GM19452 (cell line): ENCODE data around the gene CRYBB1.
"Not testable (repeated sequence)": the region's sequence is repeated elsewhere in the genome, so short reads cannot be mapped to it uniquely, and the experiment has no call there.

ENCODE experiments used
- ATAC-seq: cut with Tn5 transposase; IDR thresholded peaks from one replicate; pipeline ENCODE4 v1.9.1; 2021; ENCODE audit not compliant: unreplicated experiment

The CRYBB1 gene

GRCh38 chr22:26642465-26643417 lies 24.9 kb upstream of the CRYBB1 start:
- ATAC-seq, result no peak

DNA sequence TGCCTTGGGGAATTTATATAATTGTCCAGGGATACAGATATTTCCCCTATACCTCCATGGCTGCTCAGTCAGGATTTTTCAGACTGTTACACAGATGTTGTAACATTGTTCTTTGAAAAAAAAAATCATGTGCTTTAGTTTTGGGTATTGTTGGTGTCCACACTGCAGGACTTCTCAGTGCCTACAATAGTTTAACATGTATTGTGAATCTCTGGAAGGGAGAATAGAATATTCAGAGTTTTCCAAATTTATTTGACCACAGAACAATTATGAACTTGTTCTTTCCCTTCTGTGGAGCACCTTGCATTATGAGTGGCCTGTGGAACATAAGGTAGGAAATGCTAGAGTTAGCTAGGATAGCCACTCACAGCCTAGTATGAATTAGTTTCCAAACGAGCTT lies 18.5 kb upstream of the CRYBB1 start:
- no peak for ATAC-seq

DNA sequence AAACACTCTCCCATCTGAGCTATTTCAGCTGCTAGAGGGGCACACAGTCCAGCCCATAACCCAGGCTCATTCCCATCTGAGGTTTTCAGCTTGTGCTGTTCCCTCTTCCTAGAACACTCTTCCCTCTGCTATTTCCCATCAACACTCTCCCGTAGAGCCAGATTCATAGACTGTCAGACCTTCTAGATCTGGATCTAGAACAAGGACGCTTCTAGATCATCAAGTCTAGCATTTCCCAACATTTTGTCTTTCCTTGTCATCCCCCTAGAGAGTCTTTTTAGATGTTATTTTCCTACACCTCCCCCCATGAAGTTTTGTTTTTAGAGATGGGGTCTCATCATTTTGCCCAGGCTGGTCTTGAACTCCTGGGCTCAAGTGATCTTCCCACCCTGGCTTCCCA lies 17.3 kb upstream of the CRYBB1 start:
- no peak for ATAC-seq

GRCh38 chr22:26634189-26634588 lies 16.4 kb upstream of the CRYBB1 start:
- ATAC-seq, result no peak

DNA sequence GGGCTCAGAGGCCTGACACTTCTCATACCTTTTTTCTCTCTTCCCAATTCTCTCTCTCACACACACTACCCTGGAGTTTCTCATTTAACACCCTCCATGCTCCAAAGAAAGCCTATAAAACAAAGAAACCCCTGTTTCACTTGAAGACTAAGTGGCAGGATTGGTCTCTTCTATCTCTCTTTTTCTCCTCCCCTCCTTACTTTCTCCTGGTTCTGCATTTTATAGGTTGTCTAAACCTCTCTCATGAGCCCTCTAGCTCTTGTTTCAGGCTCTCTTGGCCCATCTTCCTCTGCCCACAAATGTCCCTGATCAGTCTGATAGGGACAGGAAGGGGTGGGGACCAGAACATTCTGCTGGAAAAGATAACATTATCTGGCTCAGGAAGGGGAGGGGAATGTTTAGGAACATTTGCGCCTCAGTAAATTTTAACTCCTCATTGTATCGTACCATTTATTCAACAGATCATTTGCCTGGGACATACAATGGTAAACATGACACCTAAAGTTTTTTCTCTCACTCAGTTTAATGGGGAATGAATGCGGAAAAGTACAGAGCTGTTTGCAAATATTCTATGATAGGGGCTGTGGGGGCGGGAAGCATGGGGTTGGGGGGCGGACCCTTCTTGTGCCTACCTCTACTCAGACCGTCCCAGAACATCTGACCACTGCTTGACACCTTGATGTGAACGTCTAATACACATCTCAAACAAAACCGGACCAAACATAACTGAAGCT lies 14.8 kb upstream of the CRYBB1 start:
- ATAC-seq, result no peak

DNA sequence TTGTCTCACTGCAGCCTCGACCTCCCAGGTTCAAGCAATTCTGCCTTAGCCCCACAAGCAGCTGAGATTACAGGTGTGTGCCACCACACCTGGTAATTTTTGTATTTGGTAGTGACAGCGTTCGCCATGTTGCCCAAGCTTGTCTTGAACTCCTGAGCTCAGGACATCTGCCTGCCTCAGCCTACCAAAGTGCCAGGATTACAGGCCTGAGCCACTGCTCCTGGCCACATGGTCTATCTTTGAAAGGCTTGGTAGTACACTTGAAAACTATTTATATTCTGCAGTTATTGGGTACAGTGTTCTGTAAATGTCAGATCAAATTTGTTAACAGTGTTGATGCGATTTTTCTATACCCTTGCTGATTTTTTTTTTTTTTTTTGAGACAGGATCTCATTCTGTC lies 13.5 kb upstream of the CRYBB1 start:
- no peak for ATAC-seq

GRCh38 chr22:26629988-26630761 lies 12.3 kb upstream of the CRYBB1 start:
- no peak for ATAC-seq

GRCh38 chr22:26624803-26625202 lies 7.0 kb upstream of the CRYBB1 start:
- ATAC-seq, result no peak

GRCh38 chr22:26623984-26624383 lies 6.2 kb upstream of the CRYBB1 start:
- ATAC-seq, result no peak

- ATAC-seq, result no peak
These were observed 3.8 kb upstream of the CRYBB1 start, which contains the start of gene CRYBA4 for GRCh38 chr22:26621663-26622062. CRYBA4 (plus strand) TSS chr22:26621963; CDS start chr22:26622597, 634 bp downstream.

- ATAC-seq, result no peak
These were observed 2.4 kb upstream of the CRYBB1 start for GRCh38 chr22:26620197-26620596.

DNA sequence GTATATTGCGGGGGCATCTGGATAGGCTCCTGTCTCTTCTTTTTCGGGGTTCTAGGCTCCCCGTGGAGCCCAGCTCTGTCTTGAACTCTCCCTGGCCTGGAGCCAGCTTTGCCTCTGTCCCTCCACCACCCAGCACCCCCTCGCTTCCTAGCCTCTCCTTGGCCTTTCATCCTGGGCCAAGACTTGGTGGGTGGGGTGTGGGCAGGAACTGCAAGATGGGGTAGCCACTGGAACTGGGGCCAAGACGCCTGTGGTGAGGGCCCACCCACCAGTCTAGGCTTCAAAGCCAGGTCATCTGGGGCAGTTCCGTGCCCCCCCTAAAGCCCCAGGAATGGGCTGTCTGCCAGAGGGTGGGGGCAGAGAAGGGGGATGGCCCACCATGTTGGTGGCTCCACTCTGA lies 1.7 kb upstream of the CRYBB1 start:
- no peak for ATAC-seq

GRCh38 chr22:26618455-26618854 lies 628 bp upstream of the CRYBB1 start:
- no peak for ATAC-seq

DNA sequence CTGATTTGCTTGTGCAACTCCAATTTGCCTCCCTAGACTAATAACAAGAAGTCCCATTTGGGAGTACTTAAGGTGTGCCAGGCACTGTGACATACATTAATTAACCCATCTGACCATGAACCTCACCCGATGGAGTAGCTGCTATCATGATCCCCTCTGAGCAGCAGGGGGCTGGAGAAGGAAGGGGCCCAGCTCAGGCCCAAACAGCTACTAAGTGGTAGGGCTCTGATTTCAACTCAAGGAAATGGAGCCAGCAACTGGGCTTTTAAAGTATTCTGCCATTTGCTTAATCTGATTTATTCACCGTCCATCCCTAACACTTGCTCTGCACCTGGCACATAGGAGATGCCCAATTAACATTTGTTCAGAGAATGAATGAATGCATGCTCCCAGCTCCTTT lies 1.2 kb downstream of the CRYBB1 start:
- no peak for ATAC-seq

DNA sequence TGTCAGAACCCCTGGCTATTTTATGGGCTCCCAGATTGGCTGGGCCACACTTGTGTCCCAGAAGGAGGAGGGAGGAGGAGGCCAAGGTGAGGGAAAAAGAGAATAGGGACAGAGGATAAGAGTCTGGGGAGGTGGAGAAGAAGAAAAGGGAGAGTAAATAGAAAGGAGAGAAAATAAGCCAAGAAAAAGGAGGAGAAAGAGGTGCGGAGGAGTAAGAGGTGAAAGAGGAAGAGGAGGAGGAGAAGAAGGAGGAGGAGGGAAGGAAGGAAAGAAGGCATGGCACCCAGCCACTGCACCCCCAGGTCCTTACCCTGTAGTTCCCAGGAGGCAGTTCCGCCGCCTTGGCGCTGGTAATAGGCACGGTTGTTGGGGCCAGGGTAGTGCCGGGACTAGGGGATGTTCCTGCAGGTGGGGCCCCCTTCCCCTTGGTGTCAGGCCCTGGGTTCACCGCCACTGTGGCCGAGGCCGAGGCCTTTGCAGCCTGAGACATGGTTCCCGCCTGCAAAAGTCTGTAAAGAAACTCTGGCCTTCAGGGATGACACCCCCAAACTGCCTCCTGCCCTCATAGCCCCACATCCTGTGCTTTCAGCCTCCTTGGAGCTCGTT lies 1.9 kb downstream of the CRYBB1 start:
- ATAC-seq, result no peak

DNA sequence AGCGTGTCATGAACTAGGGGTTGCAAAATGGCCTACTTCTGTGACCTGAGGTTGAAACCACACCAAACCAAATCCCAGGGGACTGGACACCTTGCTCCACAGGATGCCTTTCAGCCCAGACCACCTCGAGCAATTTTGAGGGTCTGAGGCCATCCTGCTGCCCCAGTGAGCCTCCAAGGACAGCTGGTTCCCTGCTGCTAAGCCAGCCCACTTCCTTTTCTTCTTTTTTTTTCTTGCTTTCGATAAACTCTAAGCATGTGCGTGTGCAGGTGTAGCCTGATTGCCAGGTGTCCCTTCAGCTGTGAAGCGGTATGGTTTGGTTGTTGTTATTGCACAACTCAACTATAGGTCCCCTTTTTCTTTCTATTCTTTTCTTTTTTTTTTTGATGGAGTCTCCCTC lies 2.7 kb downstream of the CRYBB1 start:
- ATAC-seq, result peak; percentile 63

DNA sequence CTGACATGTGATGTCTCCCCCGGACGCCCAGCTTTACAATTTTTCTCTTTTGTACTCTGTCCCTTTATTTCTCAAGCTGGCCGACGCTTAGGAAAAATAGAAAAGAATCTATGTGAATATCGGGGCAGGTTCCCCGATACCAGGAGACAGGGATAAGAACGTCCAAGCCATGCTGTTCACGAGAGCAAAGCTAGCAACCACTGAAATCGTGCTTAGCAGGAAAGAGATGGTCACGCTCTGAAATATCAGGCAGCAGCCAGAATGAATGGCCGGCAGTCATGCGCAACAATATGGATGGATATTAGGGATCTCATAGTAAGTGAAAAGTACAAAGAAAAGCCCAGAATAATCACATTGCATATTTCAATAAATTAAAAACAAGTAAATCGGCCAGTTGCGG lies 3.5 kb downstream of the CRYBB1 start:
- ATAC-seq, result no peak

- ATAC-seq, result not testable (repeated sequence)
These were observed 4.1 kb downstream of the CRYBB1 start for GRCh38 chr22:26613753-26614152.

DNA sequence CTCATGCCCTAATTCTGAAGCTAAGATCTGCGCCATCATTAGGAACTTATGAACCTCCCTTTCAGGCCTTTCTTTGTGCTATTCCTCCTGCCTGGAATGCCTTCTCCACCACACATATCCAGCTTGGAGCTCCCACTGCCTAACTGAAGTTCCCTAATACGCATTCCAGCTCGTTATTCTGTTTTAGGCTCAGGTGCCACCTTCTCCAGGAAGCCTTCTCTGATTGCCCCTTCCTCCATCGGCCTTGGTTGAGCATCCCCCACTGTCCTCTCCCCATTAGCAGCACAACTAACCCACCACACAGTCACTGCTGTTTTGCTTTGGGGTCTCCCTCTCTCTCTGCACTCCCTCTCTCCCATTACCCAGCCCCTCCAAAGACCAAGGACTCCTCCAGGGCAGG lies 5.2 kb downstream of the CRYBB1 start:
- no peak for ATAC-seq

- ATAC-seq, result no peak
These were observed 6.8 kb downstream of the CRYBB1 start for GRCh38 chr22:26610996-26611395.
